CD4-positive, alpha-beta T cell treated with Interleukin-6 at 100 ng/mL for 8 hours (primary cell): Measurements from ENCODE around the gene FSTL1.

Experiments
- DNase-seq: peaks from one replicate; pipeline ENCODE4 v3.0.0-alpha.2; 2020; ENCODE audit warnings: mixed read lengths, low spot score

Gene FSTL1

DNA sequence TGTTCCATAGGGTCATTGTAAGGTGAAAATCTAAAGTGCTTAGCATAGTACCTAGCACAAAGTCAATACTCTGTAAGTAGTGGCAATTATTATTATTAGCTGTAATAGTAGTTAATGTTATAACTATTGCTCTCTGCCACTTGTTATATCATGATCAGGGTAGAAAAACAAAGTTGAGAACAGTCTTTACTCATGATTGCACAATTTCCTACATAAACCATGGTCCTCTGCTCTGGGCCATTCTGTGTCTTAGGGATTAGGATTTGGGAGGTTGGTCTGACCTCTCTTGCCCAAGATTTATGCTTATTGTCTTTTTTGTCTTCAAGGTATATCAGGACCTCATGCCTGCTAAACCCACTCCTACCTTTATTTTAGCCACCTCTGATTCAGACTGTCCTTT is 97.3 kb downstream of the FSTL1 start:
- DNase-seq, result no peak

DNA sequence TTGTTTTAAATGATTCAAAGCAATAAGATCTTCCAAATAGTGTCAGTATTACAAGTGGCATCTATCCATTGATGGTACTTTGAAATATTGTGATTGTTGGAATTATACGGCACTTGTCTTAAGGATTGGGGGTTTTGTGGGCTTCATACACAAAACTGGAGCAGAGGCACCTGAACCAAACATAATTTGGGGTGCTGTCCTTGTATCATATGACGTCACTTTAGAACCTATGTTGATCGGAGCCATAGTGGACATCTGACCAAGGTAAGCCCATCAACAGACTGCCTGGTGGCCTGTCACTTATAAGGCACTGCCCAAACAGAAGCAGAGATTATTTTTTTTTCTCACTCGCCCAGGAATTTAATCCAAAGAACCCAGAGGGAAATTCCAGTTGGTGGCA is 98.8 kb downstream of the FSTL1 start:
- no peak for DNase-seq

DNA sequence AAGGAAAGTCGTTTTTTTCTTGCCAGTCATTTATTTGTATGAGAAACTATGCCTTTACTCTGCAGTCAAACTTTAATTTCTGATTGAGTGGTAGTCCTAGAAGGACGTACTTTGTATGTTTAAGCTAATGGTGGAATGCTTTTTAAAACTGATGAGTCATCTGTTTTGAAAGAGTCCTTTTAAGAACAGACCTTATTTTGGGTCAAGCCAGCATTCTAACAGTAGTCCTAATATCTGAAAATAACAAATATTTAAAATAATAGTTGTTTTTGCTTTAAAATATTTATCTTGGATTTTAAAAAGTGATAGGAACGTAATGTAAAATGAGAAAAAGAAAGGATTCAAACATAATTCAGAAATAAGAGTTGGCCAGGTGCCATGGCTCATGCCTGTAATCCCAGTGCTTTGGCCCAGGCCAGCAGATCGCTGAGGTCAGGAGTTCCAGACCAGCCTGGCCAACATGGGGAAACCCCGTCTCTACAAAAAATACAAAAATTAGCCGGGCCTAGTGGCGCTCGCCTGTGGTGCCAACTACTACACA is 100.3 kb downstream of the FSTL1 start:
- DNase-seq, result no peak

DNA sequence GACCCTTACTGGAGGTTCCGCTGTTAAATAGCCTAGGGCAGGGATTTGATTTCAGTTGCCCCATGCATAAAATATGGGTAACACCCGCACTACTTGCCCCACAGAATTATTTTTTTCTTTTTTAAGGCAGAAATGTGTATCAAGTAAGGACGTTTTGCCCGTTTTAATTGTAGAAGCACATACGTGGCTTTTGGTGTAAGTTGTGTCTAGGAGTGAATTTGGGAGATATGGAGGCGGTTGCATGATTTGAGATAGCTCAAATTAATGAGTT is 101.0 kb downstream of the FSTL1 start:
- DNase-seq, result no peak

DNA sequence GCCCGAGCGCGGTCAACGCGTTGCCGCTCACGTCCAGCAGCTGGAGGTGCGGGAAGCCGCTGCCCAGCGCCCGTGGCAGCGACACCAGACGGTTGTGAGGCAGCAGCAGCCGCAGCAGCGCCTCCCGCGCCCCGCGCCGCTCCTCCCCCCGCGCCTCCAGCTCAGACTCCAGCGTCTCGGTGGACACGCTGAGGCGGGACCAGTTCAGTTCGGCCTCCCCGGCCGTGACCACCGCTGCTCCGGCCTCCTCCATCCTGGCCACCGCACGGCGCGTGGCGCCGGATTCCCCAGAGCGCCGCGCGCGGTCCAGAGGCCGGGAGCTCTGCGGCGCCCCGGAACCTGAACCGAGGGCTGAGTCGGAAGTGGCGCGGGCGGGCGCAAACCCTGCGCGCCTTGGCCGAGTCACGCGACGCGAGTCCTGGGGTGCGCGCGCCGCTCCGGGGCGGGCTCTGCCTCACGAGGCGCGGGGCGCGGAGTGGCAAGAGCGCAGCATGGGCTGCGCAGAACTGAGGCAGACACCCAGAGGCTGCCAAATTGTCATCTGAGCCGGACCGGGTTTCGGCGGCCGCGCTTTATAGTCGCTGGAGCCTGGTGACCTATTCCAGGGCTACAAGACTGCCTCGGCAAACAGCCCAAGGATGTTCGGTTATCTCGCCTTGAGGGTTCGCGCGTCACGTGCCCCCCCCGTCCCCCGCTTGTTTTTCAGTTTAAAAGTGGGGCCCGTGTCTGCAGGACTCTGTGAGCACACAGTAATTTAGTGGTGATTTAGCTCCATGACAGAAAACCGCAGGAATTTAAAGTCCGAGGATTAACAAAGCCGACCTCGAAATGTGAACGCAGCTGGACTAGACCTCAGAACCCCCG is 101.6 kb downstream of the FSTL1 start, which contains the start of gene LRRC58:
TSS of gene LRRC58 (minus strand) at position 364 of the 864 bp plus-strand sequence. CDS start at position 253, 111 bp downstream.
- DNase-seq, result peak; percentile 86

DNA sequence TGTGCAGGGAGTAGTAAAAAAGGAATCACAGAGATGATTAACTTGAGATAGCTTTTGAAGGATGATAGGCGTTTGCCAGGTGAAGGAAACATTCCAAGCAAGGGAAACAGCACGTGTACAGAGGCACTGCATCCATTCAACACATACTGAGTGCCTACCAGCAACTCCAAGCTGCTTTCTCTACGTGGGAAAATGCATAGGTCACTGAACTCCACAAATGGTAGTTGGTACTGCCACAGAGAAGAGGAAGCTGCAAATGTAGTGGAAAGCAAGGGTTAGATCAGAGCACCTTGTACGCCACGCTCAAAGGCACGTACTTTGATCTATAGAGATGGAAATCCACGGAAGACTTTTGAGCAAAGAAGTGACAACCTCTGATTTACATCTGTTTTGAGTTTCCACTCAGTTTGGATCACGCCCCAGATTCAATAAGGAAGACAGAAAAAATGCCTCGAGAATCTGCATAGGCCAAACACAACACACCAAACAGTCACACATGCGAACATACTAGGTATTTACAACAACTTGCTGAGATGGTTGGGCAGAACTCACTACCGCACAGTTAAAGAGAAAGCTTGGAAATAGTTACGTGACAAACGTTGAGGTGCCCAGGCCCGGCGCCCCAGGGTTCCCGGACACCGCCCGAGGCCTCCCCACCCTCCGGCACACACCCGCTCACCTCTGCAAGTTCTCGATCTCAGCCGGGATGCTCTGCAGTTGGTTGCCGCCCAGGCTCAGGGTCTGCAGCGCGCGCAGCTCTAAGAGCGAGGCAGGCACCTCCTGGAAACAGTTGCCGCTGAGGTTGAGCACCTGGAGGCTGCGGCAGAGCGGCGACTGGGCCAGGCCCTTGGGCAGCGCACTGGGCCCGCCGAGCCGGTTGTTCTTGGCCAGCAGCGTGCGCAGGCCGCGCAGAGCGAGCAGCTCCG is 102.5 kb downstream of the FSTL1 start:
- DNase-seq, result peak; percentile 43

DNA sequence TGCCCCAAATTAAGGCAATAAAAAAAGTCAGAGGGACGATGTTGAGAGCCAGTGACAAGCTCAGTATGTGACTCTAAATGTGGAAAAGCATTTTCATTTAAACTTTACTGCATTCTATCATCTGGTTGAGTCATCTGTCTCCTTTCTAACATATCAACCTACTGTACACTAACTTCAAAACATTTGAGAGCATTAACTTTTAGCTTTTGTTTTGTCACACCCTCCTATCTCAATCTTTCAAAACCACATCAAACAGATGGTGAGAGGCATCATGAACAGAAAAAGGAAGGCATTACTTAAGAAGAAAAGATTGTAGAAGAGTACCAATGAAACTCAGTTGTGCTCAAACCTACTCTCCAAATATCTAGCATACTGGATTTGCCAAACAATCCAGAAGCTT is 106.4 kb downstream of the FSTL1 start:
- DNase-seq, result peak; percentile 44
